ENCODE measurements around the gene SRRM1. TPM values are rescaled to one million over a fixed set of nuclear protein-coding genes. Genes with fewer than 3 reads are reported as not detected.
A peak's percentile ranks its signal among the peaks of the same experiment; 100 is the strongest.

SRRM1 gene, protein sequence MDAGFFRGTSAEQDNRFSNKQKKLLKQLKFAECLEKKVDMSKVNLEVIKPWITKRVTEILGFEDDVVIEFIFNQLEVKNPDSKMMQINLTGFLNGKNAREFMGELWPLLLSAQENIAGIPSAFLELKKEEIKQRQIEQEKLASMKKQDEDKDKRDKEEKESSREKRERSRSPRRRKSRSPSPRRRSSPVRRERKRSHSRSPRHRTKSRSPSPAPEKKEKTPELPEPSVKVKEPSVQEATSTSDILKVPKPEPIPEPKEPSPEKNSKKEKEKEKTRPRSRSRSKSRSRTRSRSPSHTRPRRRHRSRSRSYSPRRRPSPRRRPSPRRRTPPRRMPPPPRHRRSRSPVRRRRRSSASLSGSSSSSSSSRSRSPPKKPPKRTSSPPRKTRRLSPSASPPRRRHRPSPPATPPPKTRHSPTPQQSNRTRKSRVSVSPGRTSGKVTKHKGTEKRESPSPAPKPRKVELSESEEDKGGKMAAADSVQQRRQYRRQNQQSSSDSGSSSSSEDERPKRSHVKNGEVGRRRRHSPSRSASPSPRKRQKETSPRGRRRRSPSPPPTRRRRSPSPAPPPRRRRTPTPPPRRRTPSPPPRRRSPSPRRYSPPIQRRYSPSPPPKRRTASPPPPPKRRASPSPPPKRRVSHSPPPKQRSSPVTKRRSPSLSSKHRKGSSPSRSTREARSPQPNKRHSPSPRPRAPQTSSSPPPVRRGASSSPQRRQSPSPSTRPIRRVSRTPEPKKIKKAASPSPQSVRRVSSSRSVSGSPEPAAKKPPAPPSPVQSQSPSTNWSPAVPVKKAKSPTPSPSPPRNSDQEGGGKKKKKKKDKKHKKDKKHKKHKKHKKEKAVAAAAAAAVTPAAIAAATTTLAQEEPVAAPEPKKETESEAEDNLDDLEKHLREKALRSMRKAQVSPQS
- 90.1 and 114 TPM in 2 replicates for total RNA-seq (2014; rRNA removed; shearing (Covaris generic))

DNA sequence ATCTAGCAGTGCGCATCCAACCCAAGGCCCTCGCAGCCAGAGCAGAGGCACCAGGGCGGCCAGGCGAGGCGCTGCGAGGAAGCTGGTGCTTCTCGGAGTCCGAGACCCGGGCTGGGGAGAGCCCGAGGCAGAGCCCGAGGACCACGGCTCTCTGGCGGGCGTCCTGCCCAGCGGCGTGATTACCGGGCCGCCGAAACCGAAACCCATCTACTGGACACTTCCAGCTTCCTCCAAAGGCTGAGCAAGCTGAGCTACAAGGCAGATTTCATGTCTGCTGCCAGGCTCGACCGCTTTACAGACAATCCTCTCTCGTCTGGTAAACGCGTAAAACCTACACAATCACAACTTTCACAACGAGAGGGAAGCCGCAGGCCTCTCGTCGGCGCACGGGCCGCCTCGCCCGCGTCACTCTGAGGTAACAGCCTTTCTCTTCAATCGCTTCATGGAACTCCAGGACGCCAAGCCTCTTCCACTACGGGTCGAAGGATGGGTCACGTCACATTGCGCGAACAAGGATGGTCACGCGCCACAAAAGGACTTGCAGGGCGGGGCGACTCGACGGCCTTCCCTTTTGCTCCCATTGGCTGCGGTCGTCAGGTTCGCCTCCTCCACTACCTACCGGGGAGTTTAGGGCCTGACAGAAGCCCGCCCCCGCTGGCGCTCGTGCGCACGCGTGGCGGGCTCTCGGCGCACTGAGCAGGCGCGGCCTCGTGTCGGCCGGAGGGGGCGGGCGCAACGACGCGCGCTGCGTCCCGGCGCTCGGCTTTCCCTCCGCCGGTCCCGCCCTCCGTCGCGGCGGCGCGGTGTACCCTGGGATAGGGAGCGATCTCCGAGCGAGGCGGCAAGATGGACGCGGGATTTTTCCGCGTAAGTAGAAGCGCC is at the start of gene SRRM1:
TSS of gene SRRM1 (plus strand) at position 822 of the 882 bp plus-strand sequence. CDS start at position 847, 25 bp downstream.
- peak; percentile 99 for DNase-seq
- Histone ChIP-seq H3K36me3 (replicated peaks; ENCODE audit: control insufficient read depth, insufficient read depth, low read length) (peaks cover 12% of the 10 kb centered on the region), H3K27me3 (ENCODE audit: control insufficient read depth, insufficient read depth, low read length) (no peaks in the 10 kb centered on the region), H3K4me3 (ENCODE audit: insufficient read depth, low read depth, low read length) (peak within 1 kb of the TSS; percentile 97)

GRCh38 chr1:24594328-24594598 is 48.8 kb upstream of the SRRM1 start:
- Histone ChIP-seq H3K4me3 (ENCODE audit: insufficient read depth, low read depth, low read length) (no peak overlapping the region), H3K36me3 (replicated peaks; ENCODE audit: control insufficient read depth, insufficient read depth, low read length) (no peaks in the 10 kb centered on the region), H3K27me3 (ENCODE audit: control insufficient read depth, insufficient read depth, low read length) (no peaks in the 10 kb centered on the region; the same call in 1 of the 2 replicates)
- no peak for DNase-seq

- Histone ChIP-seq H3K27me3 (ENCODE audit: control insufficient read depth, insufficient read depth, low read length) (no peaks in the 10 kb centered on the region; the same call in 1 of the 2 replicates), H3K4me3 (ENCODE audit: insufficient read depth, low read depth, low read length) (no peak overlapping the region), H3K36me3 (replicated peaks; ENCODE audit: control insufficient read depth, insufficient read depth, low read length) (no peaks in the 10 kb centered on the region)
- DNase-seq = no peak
These were observed 46.7 kb upstream of the SRRM1 start for GRCh38 chr1:24596401-24596880.

DNA sequence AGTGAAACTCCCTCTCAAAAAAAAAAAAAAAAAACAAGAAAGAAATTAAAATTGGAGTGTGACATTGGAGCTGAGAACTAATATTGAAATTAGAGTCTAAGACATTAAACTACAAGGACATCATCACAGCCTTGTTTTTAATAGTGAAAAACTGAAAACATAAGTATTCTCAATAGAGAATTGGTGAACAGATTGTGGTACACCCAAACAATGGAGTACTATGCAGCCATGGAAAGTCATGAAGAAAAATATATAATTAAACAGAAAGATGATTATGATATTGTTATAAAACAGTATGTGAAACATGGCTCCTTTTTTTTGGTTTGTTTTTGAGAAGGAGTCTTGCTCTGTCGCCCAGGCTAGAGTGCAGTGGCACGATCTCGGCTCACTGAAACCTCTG is 43.8 kb upstream of the SRRM1 start:
- no peaks in the 10 kb centered on the region for H3K27me3 ChIP-seq (ENCODE audit: control insufficient read depth, insufficient read depth, low read length)
- no peak for DNase-seq
- H3K36me3 ChIP-seq (replicated peaks; ENCODE audit: control insufficient read depth, insufficient read depth, low read length) = no peaks in the 10 kb centered on the region
- H3K4me3 ChIP-seq (ENCODE audit: insufficient read depth, low read depth, low read length) = no peak overlapping the region

GRCh38 chr1:24600551-24600950 is 42.6 kb upstream of the SRRM1 start:
- H3K4me3 ChIP-seq (ENCODE audit: insufficient read depth, low read depth, low read length) = no peak overlapping the region
- H3K36me3 ChIP-seq (replicated peaks; ENCODE audit: control insufficient read depth, insufficient read depth, low read length) = no peaks in the 10 kb centered on the region
- H3K27me3 ChIP-seq (ENCODE audit: control insufficient read depth, insufficient read depth, low read length) = no peaks in the 10 kb centered on the region
- DNase-seq = no peak

- H3K36me3 ChIP-seq (replicated peaks; ENCODE audit: control insufficient read depth, insufficient read depth, low read length) = no peaks in the 10 kb centered on the region
- no peak for DNase-seq
- H3K4me3 ChIP-seq (ENCODE audit: insufficient read depth, low read depth, low read length) = no peak overlapping the region
- no peaks in the 10 kb centered on the region; the same call in 1 of the 2 replicates for H3K27me3 ChIP-seq (ENCODE audit: control insufficient read depth, insufficient read depth, low read length)
These were observed 37.4 kb upstream of the SRRM1 start for GRCh38 chr1:24605534-24606295.

- no peaks in the 10 kb centered on the region for H3K36me3 ChIP-seq (replicated peaks; ENCODE audit: control insufficient read depth, insufficient read depth, low read length)
- DNase-seq = no peak
- no peak overlapping the region for H3K4me3 ChIP-seq (ENCODE audit: insufficient read depth, low read depth, low read length)
- no peaks in the 10 kb centered on the region; the same call in 1 of the 2 replicates for H3K27me3 ChIP-seq (ENCODE audit: control insufficient read depth, insufficient read depth, low read length)
These were observed 36.9 kb upstream of the SRRM1 start for GRCh38 chr1:24606296-24606605.

- Histone ChIP-seq H3K36me3 (replicated peaks; ENCODE audit: control insufficient read depth, insufficient read depth, low read length) (no peaks in the 10 kb centered on the region), H3K27me3 (ENCODE audit: control insufficient read depth, insufficient read depth, low read length) (no peaks in the 10 kb centered on the region; the same call in 1 of the 2 replicates), H3K4me3 (ENCODE audit: insufficient read depth, low read depth, low read length) (no peak overlapping the region)
- DNase-seq = no peak
These were observed 36.5 kb upstream of the SRRM1 start for GRCh38 chr1:24606621-24607020.

- DNase-seq = no peak
- Histone ChIP-seq H3K27me3 (ENCODE audit: control insufficient read depth, insufficient read depth, low read length) (no peaks in the 10 kb centered on the region; the same call in 1 of the 2 replicates), H3K4me3 (ENCODE audit: insufficient read depth, low read depth, low read length) (no peak overlapping the region), H3K36me3 (replicated peaks; ENCODE audit: control insufficient read depth, insufficient read depth, low read length) (no peaks in the 10 kb centered on the region)
These were observed 33.1 kb upstream of the SRRM1 start for GRCh38 chr1:24609949-24610517.

DNA sequence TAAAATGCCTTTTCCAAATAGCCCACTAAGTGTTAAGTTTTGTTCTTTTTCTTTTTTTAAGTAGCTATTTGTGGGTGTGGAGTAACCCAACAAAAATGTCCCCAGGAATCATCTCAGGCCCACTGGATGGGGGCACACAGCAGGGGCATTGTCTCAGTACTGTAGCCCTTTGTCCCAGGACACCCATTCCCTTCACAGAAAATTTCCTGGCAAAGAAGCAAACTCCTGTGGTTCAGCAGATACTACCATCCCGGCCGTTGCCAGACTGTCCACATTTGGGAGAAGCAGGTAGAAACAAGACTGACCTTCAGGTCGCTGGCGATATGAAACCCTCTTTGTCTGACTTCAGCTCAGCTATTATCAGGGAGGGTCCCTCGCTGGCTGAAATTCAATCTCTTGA is 23.7 kb upstream of the SRRM1 start:
- H3K27me3 ChIP-seq (ENCODE audit: control insufficient read depth, insufficient read depth, low read length) = no peaks in the 10 kb centered on the region
- DNase-seq = no peak
- H3K4me3 ChIP-seq (ENCODE audit: insufficient read depth, low read depth, low read length) = no peak overlapping the region

DNA sequence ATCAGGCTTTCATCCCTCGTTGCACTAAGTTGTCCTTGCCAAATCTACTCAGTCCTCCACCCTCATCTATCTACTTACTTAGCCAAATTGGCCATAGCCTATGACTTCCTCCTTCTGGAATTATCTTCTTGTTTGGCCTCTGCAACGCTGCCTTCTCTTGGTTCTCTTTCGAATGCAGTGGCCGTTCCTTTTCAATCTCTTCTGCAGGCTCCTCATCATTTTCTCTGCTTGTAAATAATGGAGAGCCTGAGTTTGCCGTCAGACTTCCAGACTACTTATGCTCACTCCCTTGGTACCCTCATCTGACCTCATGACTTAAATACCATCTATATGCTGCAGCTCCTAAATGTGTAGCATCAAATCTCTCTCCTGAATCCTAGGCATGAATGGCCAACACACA is 22.4 kb upstream of the SRRM1 start:
- Histone ChIP-seq H3K27me3 (ENCODE audit: control insufficient read depth, insufficient read depth, low read length) (no peaks in the 10 kb centered on the region), H3K4me3 (ENCODE audit: insufficient read depth, low read depth, low read length) (no peak overlapping the region), H3K36me3 (replicated peaks; ENCODE audit: control insufficient read depth, insufficient read depth, low read length) (no peaks in the 10 kb centered on the region)
- no peak for DNase-seq

More for the DNA sequence above, 23.7 kb upstream of the SRRM1 start:
- no peaks in the 10 kb centered on the region for H3K36me3 ChIP-seq (replicated peaks; ENCODE audit: control insufficient read depth, insufficient read depth, low read length)

- Histone ChIP-seq H3K4me3 (ENCODE audit: insufficient read depth, low read depth, low read length) (no peak overlapping the region), H3K27me3 (ENCODE audit: control insufficient read depth, insufficient read depth, low read length) (no peaks in the 10 kb centered on the region), H3K36me3 (replicated peaks; ENCODE audit: control insufficient read depth, insufficient read depth, low read length) (no peaks in the 10 kb centered on the region)
- no peak for DNase-seq
These were observed 22.0 kb upstream of the SRRM1 start for GRCh38 chr1:24621121-24621520.

GRCh38 chr1:24622218-24622617 is 20.9 kb upstream of the SRRM1 start:
- H3K4me3 ChIP-seq (ENCODE audit: insufficient read depth, low read depth, low read length) = no peak overlapping the region
- H3K36me3 ChIP-seq (replicated peaks; ENCODE audit: control insufficient read depth, insufficient read depth, low read length) = no peaks in the 10 kb centered on the region
- DNase-seq = no peak
- H3K27me3 ChIP-seq (ENCODE audit: control insufficient read depth, insufficient read depth, low read length) = no peaks in the 10 kb centered on the region

Data from H7 (cell line).